Fibroblast of villous mesenchyme (primary cell): ENCODE measurements around the gene CRYGS. TPM values are rescaled to one million over a fixed set of nuclear protein-coding genes. Genes with fewer than 3 reads are reported as not detected.
"Not testable (repeated sequence)": the region's sequence is repeated elsewhere in the genome, so short reads cannot be mapped to it uniquely, and the experiment has no call there.

Source experiments
- DNase-seq: peaks from one replicate; pipeline ENCODE4 v3.0.0-alpha.2; 2010; ENCODE audit warnings: low read depth
- H3K4me3 ChIP-seq: 2 replicates; pipeline ENCODE4 v1.5.1; 2011; ENCODE audit warnings: low read depth, mild to moderate bottlenecking, low read length
- total RNA-seq: library from RNA; depleted of rRNA; stranded (reverse); fragments of >200 nt; gene quantifications from 2 replicates; pipeline ENCODE4 v1.2.3, GENCODE V29; 2012
- TF ChIP-seq, protein P1 (sequence below): IDR thresholded peaks from 2 replicates; pipeline ENCODE4 v1.5.1; 2012; ENCODE audit warnings: low read depth, mild to moderate bottlenecking, low read length; ENCODE audit not compliant: insufficient read depth

The CRYGS gene
- total RNA-seq, 1 donor: 0.86 TPM

DNA sequence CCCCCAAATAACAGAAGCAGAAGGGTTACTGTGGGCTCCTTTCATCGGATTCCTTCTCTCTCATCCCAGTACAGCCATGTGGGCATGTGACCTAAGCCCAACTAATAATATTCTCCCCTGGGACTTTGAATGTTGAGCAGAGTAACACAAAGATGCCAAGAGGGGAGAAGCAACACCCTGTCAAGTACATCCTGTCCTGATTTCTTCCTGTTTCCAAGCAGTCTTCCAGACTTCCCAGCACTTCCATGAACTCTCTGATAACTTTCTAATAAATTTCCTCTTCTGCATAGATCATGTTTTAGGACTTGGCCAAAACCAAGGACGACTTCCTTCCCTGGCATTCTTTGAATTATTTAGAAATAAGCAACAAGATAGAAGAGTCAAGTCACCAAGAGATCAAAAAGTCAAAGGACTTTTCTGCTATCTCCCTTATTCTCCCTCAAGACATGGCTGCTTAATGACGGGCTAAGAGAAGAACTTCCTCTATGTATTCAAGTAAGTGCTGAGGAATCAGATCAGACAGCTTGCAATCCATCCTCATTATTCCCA lies 37.9 kb downstream of the CRYGS start:
- TF ChIP-seq, protein P1, sequence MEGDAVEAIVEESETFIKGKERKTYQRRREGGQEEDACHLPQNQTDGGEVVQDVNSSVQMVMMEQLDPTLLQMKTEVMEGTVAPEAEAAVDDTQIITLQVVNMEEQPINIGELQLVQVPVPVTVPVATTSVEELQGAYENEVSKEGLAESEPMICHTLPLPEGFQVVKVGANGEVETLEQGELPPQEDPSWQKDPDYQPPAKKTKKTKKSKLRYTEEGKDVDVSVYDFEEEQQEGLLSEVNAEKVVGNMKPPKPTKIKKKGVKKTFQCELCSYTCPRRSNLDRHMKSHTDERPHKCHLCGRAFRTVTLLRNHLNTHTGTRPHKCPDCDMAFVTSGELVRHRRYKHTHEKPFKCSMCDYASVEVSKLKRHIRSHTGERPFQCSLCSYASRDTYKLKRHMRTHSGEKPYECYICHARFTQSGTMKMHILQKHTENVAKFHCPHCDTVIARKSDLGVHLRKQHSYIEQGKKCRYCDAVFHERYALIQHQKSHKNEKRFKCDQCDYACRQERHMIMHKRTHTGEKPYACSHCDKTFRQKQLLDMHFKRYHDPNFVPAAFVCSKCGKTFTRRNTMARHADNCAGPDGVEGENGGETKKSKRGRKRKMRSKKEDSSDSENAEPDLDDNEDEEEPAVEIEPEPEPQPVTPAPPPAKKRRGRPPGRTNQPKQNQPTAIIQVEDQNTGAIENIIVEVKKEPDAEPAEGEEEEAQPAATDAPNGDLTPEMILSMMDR: no peak
- H3K4me3 ChIP-seq: no peak overlapping the region
- DNase-seq: no peak

DNA sequence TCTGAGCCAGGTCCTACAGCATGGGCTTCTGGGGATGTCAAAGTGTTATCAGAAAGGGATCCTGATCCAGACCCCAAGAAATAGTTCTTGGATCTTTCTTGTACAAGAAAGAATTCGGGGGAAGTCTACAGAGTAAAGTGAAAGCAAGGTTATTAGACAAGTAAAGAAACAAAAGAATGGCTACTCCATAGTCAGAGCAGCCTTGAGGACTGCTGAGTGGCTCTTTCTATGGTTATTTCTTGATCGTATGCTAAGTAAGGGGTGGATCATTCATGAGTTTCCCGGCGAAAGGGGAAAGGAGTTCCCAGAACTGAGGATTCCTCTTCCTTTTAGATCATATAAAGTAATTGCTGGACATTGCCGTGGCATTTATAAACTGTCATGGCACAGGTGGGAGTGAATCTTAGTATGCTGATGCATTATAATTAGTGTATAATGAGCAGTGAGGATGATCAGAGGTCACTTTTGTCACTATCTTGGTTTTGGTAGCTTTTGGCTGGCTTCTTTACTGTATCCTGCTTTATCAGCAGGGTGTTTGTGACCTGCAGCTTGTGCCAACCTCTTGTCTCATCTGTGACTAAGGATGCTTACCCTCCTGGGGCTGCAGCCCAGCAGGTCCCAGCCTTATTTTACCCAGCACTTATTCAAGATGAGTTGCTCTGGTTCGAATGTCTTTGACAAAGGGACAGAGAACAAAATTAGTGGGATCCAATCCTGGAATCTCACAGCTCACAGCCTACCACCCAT lies 41.0 kb downstream of the CRYGS start:
- TF ChIP-seq, protein P1: no peak
- peak overlapping the region; percentile 3 for H3K4me3 ChIP-seq
- no peak for DNase-seq

DNA sequence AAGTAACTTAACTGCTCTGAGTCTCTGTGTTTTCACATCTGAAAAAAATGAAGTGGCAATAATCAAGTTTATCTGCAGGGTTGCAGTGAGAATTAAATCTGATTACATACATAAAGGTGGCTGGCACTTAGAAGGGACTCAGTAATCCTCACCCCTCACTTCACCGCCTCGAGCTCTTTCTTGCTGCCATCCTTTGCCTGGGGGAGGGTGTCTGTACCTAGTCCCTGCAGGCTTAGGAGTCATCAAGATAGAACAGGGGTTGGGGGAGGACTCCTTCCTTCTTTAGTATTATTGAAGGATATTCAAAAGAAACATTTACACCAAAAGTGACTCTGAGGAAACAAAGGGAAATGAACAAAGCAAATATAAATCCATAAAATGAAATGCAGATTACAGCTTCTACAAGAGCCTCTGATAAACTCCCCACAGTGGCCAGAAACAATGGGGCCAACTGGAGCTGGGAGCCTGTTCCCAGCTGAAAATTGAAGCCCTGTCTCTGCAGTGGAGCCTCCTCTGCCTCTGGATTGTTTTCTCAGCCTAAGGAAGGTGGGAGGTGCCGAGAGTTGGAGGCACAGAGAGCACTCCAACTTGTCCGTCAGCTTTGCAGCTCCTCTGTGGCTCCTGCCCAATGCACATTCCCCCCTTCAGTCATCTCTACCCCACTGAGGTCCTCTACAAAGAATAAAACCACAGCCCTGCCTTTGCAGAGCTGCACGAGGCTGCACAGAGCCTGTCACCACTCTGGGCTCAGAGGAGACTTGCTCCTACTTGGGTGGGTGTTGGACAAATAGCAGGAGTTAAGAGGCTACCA lies 41.8 kb downstream of the CRYGS start:
- DNase-seq: no peak
- TF ChIP-seq, protein P1: no peak
- H3K4me3 ChIP-seq: peak overlapping the region; percentile 3

DNA sequence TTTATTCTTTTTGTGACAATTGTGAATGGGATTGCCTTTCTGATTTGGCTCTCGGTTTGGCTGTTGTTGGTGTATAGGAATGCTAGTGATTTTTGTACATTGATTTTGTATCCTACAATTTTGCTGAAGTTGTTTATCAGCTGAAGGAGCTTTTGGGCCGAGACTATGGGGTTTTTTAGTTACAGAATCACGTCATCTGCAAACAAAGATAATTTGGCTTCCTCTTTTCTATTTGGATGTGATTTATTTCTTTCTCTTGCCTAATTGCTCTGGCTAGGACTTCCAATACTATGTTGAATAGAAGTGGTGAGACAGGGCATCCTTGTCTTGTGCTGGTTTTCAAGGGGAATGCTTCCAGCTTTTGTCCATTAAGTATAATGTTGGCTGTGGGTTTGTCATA lies 44.2 kb downstream of the CRYGS start:
- not testable (repeated sequence) for H3K4me3 ChIP-seq, DNase-seq

DNA sequence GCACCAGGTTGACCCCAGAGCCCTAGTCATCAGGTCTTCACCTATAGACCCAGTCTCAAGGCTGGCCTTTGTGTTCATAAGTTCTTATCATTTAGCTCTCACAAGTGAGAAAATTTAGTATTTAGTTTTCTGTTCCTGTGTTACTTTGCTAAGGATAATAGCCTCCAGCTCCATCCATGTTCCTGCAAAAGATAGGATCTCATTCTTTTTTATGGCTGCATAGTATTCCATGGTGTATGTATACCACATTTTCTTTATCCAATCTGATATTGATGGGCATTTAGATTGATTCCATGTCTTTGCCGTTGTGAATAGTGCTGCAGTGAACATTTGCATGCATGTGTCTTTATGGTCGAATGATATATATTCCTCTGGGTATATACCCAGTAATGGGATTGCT lies 46.2 kb downstream of the CRYGS start:
- H3K4me3 ChIP-seq, DNase-seq: not testable (repeated sequence)

DNA sequence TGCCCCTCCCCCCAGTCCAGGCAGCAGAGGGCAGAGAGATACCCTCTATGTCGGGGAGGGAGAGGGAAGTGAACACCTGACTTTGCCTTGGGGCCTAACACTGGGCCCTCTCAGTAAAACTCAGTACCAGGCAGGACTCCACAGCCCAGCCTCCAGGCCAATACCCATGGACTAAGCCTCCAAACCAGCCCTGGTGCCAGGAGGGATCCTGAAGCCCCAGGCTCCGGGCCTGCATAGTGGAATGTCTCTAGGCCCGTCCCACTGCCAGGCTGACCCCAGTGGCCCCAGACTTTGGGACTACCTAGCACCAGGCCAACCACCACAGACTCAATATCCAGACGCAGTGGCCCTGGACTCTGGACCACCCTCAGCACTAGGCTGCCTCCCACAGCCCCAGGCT lies 46.6 kb downstream of the CRYGS start:
- H3K4me3 ChIP-seq: no peak overlapping the region
- DNase-seq: no peak
- TF ChIP-seq, protein P1: no peak

DNA sequence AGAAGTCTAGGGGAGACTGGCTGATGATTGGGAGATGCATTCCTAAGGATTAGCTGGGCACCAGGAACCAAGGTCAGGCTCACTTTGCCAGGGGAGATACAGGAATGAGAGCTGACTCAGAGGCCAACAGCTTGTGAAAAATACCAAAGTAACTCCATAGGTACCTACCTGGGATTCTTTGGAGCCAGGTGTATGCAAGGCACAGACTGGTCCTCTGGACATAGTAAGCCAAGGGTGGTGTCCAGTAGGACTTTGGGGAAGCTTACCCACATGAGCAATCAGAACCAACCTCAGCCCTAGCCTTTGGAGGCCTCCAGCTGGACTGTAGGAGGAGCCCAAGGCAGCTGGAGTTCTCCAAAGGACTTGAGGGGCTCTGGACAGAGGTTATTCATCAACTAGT lies 47.5 kb downstream of the CRYGS start:
- H3K4me3 ChIP-seq: no peak overlapping the region
- TF ChIP-seq, protein P1: no peak

More for the DNA sequence above, 47.5 kb downstream of the CRYGS start:
- DNase-seq: no peak
